Measurements from ENCODE around the gene TPRX1.
"Not testable (repeated sequence)": the region's sequence is repeated elsewhere in the genome, so short reads cannot be mapped to it uniquely, and the experiment has no call there.

TPRX1 gene

GRCh38 chr19:47804451-47804850, at the start of gene TPRX1:
TSS of gene TPRX1 (minus strand) at chr19:47804551. CDS start at chr19:47804539, 12 bp downstream.
- H3K4me1 ChIP-seq (ENCODE audit: control insufficient read depth, insufficient read depth, low read length); H3K4me3 ChIP-seq (ENCODE audit: low read depth, low read length); H3K9me3 ChIP-seq (ENCODE audit: control insufficient read depth, insufficient read depth, low read depth, low read length); H3K27ac ChIP-seq (ENCODE audit: extremely low read depth, low read depth, low read length); POLR2A ChIA-PET; H3K36me3 ChIP-seq (ENCODE audit: control insufficient read depth in 2 of 2, insufficient read depth in 1 of 2, low read length in 2 of 2): not testable (repeated sequence)
- CTCF ChIA-PET, result interaction anchor here (1.0 kb wide), 2 partner anchors 10 to 59 kb away, joined by 4 to 6 read pairs; no protein-coding TSS in a partner anchor

- no peaks in the 10 kb centered on the region for H3K9me3 ChIP-seq (ENCODE audit: control insufficient read depth, insufficient read depth, low read depth, low read length)
- TF ChIP-seq OSR2 (tag by site-specific recombination; IDR thresholded peaks at IDR 0.05), result no peak
- no peak for TF ChIP-seq PRDM10 (tag by site-specific recombination; IDR thresholded peaks at IDR 0.05)
- TF ChIP-seq SETDB1 (IDR thresholded peaks at IDR 0.05; ENCODE audit: insufficient read length, low read length), result no peak
- TF ChIP-seq PRDM2 (tag by site-specific recombination; IDR thresholded peaks at IDR 0.05; ENCODE audit: borderline replicate concordance), result no peak
- TF ChIP-seq ZNF544 (tag by site-specific recombination; IDR thresholded peaks at IDR 0.05), result no peak
- TF ChIP-seq ZBTB1 (tag by site-specific recombination; IDR thresholded peaks at IDR 0.05), result no peak
- TF ChIP-seq ZNF354C (tag by site-specific recombination; IDR thresholded peaks at IDR 0.05; ENCODE audit: borderline replicate concordance, low read depth), result no peak
- TF ChIP-seq ZSCAN23 (tag by site-specific recombination; IDR thresholded peaks at IDR 0.05), result no peak
- TF ChIP-seq ZNF621 (tag by site-specific recombination; IDR thresholded peaks at IDR 0.05), result no peak
- no peak for TF ChIP-seq ZFP3 (tag by site-specific recombination; IDR thresholded peaks at IDR 0.05; ENCODE audit: low read depth)
- TF ChIP-seq REST (tag by site-specific recombination; IDR thresholded peaks at IDR 0.05), result no peak
- TF ChIP-seq ZNF585B (tag by site-specific recombination; IDR thresholded peaks at IDR 0.05), result no peak
- no peak for TF ChIP-seq FEZF1 (tag by site-specific recombination; IDR thresholded peaks at IDR 0.05)
- TF ChIP-seq GLIS1 (tag by site-specific recombination; IDR thresholded peaks at IDR 0.05), result no peak
- no peak for TF ChIP-seq ZBTB7A (tag by site-specific recombination; IDR thresholded peaks at IDR 0.05; ENCODE audit: low read depth)
- no peak for TF ChIP-seq ZNF211 (tag by site-specific recombination; IDR thresholded peaks at IDR 0.05; ENCODE audit: low read depth)
- TF ChIP-seq ZNF366 (tag by site-specific recombination; conservative IDR thresholded peaks at IDR 0.05), result no peak
- no peak overlapping the region for H3K27ac ChIP-seq (ENCODE audit: extremely low read depth, low read depth, low read length)
- H3K4me3 ChIP-seq (ENCODE audit: low read depth, low read length), result no peak overlapping the region
- H3K4me1 ChIP-seq (ENCODE audit: control insufficient read depth, insufficient read depth, low read length), result no peaks in the 10 kb centered on the region
- CTCF ChIA-PET, result interaction anchor here (0.6 to 3.2 kb wide), 5 partner anchors 10 to 92 kb away, joined by 3 to 28 read pairs (median 6); no protein-coding TSS in a partner anchor
- POLR2A ChIA-PET, result no interaction called here
- H3K36me3 ChIP-seq (ENCODE audit: control insufficient read depth in 2 of 2, insufficient read depth in 1 of 2, low read length in 2 of 2), result no peaks in the 10 kb centered on the region; a peak in 1 of 3 replicates
Observed at GRCh38 chr19:47853003-47853402, 48.7 kb upstream of the TPRX1 start.
